ENCODE results near the gene SPINT2. TPM values are rescaled to one million over a fixed set of nuclear protein-coding genes. Genes with fewer than 3 reads are reported as not detected.
"Not testable (repeated sequence)": the region's sequence is repeated elsewhere in the genome, so short reads cannot be mapped to it uniquely, and the experiment has no call there.

Gene SPINT2
- total RNA-seq, 2 donors from 2014 or later, result 349 to 932 TPM

- no peak overlapping the region for H3K4me3 ChIP-seq
- H3K36me3 ChIP-seq, result no peaks in the 10 kb centered on the region
- TF ChIP-seq CTCF (IDR thresholded peaks at IDR 0.05), result no peak
- TF ChIP-seq POLR2AphosphoS5 (IDR thresholded peaks at IDR 0.05), result no peak
- no peak for TF ChIP-seq POLR2A (IDR thresholded peaks at IDR 0.05)
- H3K9me3 ChIP-seq, result no peaks in the 10 kb centered on the region
- no peaks in the 10 kb centered on the region for H3K4me1 ChIP-seq (replicated peaks)
- no peak for DNase-seq (ENCODE audit: low spot score)
- no peak overlapping the region for H3K27ac ChIP-seq
- WGBS, result 86% methylated on average over 9 of the region's 9 CpGs
- H3K27me3 ChIP-seq (replicated peaks; ENCODE audit: insufficient read depth), result no peaks in the 10 kb centered on the region
- intact Hi-C loops (cut with DNase I), result loop anchor here (10.0 kb wide), 2 partner anchors 188 to 428 kb away; partner anchors contain the start of genes SIPA1L3 and WDR87
Observed at GRCh38 chr19:38333245-38333644, 68.9 kb downstream of the SPINT2 start.

- DNase-seq (ENCODE audit: low spot score), result peak; percentile 94
- WGBS, result under 1% methylated on average over 52 of the region's 52 CpGs
- H3K4me3 ChIP-seq, result peak overlapping the region; percentile 61 to 69
- no peaks in the 10 kb centered on the region for H3K27me3 ChIP-seq (replicated peaks; ENCODE audit: insufficient read depth)
- H3K4me1 ChIP-seq (replicated peaks), result no peaks in the 10 kb centered on the region
- peak; percentile 84 for TF ChIP-seq POLR2AphosphoS5 (IDR thresholded peaks at IDR 0.05)
- TF ChIP-seq POLR2A (IDR thresholded peaks at IDR 0.05), result peak; percentile 65
- TF ChIP-seq CTCF (IDR thresholded peaks at IDR 0.05), result no peak
- no peaks in the 10 kb centered on the region for H3K9me3 ChIP-seq
- H3K27ac ChIP-seq, result peak overlapping the region; percentile 95 to 98
- intact Hi-C loops (cut with DNase I), result loop anchor here (2.0 to 10.0 kb wide), 4 partner anchors 39 to 431 kb away; partner anchors contain the start of genes PSMD8, SIPA1L3 and WDR87
- H3K36me3 ChIP-seq, result no peaks in the 10 kb centered on the region
Observed at GRCh38 chr19:38335949-38336637, 71.7 kb downstream of the SPINT2 start.

- intact Hi-C loops (cut with DNase I), result loop anchor here (2.0 to 10.0 kb wide), 3 partner anchors 38 to 432 kb away; partner anchors contain the start of genes PSMD8, SIPA1L3 and WDR87
- no peaks in the 10 kb centered on the region for H3K9me3 ChIP-seq
- no peak for TF ChIP-seq CTCF (IDR thresholded peaks at IDR 0.05)
- peak; percentile 25 for TF ChIP-seq POLR2AphosphoS5 (IDR thresholded peaks at IDR 0.05)
- peak; percentile 21 for TF ChIP-seq POLR2A (IDR thresholded peaks at IDR 0.05)
- H3K4me1 ChIP-seq (replicated peaks), result no peaks in the 10 kb centered on the region
- no peaks in the 10 kb centered on the region for H3K36me3 ChIP-seq
- WGBS, result 2% methylated on average over 41 of the region's 41 CpGs
- H3K27me3 ChIP-seq (replicated peaks; ENCODE audit: insufficient read depth), result no peaks in the 10 kb centered on the region
- DNase-seq (ENCODE audit: low spot score), result peak; percentile 96
- peak overlapping the region; percentile 61 to 69 for H3K4me3 ChIP-seq
- H3K27ac ChIP-seq, result peak overlapping the region; percentile 95 to 98
Observed at GRCh38 chr19:38336638-38337359, 72.4 kb downstream of the SPINT2 start.

GRCh38 chr19:38337360-38337653, 72.9 kb downstream of the SPINT2 start:
- Histone ChIP-seq H3K4me1 (replicated peaks) (no peaks in the 10 kb centered on the region), H3K27ac (peak overlapping the region; percentile 95 to 98), H3K9me3 (no peaks in the 10 kb centered on the region), H3K27me3 (replicated peaks; ENCODE audit: insufficient read depth) (no peaks in the 10 kb centered on the region), H3K4me3 (peak overlapping the region; percentile 61 to 69), H3K36me3 (no peaks in the 10 kb centered on the region)
- intact Hi-C loops (cut with DNase I), result loop anchor here (2.0 to 10.0 kb wide), 3 partner anchors 37 to 433 kb away; partner anchors contain the start of genes PSMD8, SIPA1L3 and WDR87
- TF ChIP-seq CTCF (IDR thresholded peaks at IDR 0.05) (no peak), POLR2AphosphoS5 (IDR thresholded peaks at IDR 0.05) (no peak), POLR2A (IDR thresholded peaks at IDR 0.05) (no peak)
- no peak for DNase-seq (ENCODE audit: low spot score)
- WGBS, result 55% methylated on average over 10 of the region's 10 CpGs

GRCh38 chr19:38339011-38339410, 74.6 kb downstream of the SPINT2 start:
- not testable (repeated sequence) for H3K36me3 ChIP-seq; H3K27me3 ChIP-seq (replicated peaks; ENCODE audit: insufficient read depth); H3K4me1 ChIP-seq (replicated peaks); H3K9me3 ChIP-seq; H3K4me3 ChIP-seq; DNase-seq (ENCODE audit: low spot score); H3K27ac ChIP-seq
- intact Hi-C loops (cut with DNase I), result loop anchor here (10.0 kb wide), 2 partner anchors 194 to 434 kb away; partner anchors contain the start of genes SIPA1L3 and WDR87
- 51% methylated on average over 4 of the region's 4 CpGs for WGBS
